ENCODE results near the gene METAP1D. TPM values are rescaled to one million over a fixed set of nuclear protein-coding genes. Genes with fewer than 3 reads are reported as not detected.

The METAP1D gene
- total RNA-seq, 1 experiment from 2014 or later = 10.4 TPM

DNA sequence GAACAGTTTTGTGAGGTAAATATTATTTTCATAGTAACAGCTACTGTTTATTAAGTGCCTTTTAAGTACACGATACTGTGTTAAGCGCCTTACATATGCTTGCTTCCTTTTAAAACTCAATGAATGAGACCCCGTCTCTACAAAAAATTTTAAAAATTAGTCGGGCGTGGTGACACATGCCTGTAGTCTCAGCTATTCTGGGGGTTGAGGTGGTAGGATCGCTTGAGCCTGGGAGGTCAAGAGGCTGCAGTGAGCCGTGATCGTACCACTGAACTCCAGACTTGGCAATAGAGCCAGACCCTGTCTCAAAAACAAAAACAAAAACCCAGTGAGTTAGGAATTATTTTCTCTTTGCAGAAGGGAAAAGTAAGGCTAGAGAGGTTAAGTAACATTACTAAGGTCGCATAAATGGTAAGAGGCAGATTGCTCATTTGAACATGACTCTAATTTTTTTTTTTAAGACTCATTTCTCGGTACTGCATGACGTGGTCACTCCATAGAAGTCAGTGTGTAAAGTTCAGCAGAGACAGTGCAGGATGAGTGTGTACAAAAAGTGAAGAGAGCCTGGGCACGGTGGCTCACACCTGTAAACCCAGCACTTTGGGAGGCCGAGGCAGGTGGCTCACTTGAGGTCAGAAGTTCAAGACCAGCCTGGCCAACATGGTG is 1.1 kb downstream of the METAP1D start:
- TF ChIP-seq, protein P1, sequence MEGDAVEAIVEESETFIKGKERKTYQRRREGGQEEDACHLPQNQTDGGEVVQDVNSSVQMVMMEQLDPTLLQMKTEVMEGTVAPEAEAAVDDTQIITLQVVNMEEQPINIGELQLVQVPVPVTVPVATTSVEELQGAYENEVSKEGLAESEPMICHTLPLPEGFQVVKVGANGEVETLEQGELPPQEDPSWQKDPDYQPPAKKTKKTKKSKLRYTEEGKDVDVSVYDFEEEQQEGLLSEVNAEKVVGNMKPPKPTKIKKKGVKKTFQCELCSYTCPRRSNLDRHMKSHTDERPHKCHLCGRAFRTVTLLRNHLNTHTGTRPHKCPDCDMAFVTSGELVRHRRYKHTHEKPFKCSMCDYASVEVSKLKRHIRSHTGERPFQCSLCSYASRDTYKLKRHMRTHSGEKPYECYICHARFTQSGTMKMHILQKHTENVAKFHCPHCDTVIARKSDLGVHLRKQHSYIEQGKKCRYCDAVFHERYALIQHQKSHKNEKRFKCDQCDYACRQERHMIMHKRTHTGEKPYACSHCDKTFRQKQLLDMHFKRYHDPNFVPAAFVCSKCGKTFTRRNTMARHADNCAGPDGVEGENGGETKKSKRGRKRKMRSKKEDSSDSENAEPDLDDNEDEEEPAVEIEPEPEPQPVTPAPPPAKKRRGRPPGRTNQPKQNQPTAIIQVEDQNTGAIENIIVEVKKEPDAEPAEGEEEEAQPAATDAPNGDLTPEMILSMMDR (IDR thresholded peaks at IDR 0.05; ENCODE audit: insufficient read depth in 1 of 2, low read depth in 1 of 2, low read length in 1 of 2, severe bottlenecking in 1 of 2, unreplicated experiment in 1 of 2) = no peak
- H3K4me1 Mint-ChIP-seq (ENCODE audit: low read depth, unreplicated experiment) = peaks cover 10% of the 10 kb centered on the region
- no peaks in the 10 kb centered on the region for H3K27me3 ChIP-seq (replicated peaks; ENCODE audit: control insufficient read depth, insufficient read depth, low read length)
- H3K27me3 Mint-ChIP-seq (ENCODE audit: insufficient read depth, unreplicated experiment) = no peaks in the 10 kb centered on the region
- H3K4me3 Mint-ChIP-seq (ENCODE audit: unreplicated experiment) = peak overlapping the region; percentile 99
- H3K36me3 ChIP-seq (ENCODE audit: control insufficient read depth, insufficient read depth, low read length) = no peaks in the 10 kb centered on the region
- intact Hi-C loops (cut with micrococcal nuclease; ENCODE audit: unreplicated experiment) = loop anchor here (10.0 kb wide), 1 partner anchor 84 kb away; the partner anchor contains the start of gene DLX1
- no peaks in the 10 kb centered on the region for H3K9me3 Mint-ChIP-seq (ENCODE audit: unreplicated experiment)
- DNase-seq = peak in 1 of 2 experiments; percentile 7
- H3K4me1 ChIP-seq = peaks cover 5% of the 10 kb centered on the region; the same call in 1 of the 2 replicates
- peaks cover 7% of the 10 kb centered on the region for H3K36me3 Mint-ChIP-seq (ENCODE audit: insufficient read depth, unreplicated experiment)
- peak overlapping the region; percentile 99 for H3K27ac Mint-ChIP-seq (ENCODE audit: unreplicated experiment)
- H3K9me3 ChIP-seq = no peaks in the 10 kb centered on the region
- ChIA-PET POLR2A (interaction anchor here (0.7 kb wide), 1 partner anchor 1199 kb away, joined by 3 read pairs; no protein-coding TSS in a partner anchor), CTCF (interaction anchor here (0.6 kb wide), 1 partner anchor 46 kb away, joined by 4 read pairs; no protein-coding TSS in a partner anchor)
- H3K4me3 ChIP-seq (ENCODE audit: low read depth, low read length) = peak overlapping the region; percentile 55
- no TSS peak for BruUV-seq (replicated peaks)

DNA sequence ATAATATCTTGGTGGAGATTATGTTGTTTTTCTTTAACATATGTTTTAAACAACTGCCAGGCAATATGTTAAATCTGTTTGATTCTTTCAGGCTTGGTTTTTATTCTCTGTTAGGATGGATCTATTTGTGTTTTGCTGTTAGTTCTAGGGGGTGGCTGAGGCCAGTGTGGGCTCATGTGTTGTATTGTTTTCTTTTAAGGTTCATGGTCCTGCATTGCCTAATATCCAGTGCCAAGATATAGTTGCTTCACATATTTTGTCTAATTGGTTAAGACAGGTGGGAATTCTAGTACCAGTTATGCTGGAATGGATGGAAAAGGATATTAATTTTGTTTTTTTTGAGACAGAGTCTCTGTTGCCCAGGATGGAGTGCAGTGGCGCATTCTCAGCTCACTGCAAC is 7.6 kb downstream of the METAP1D start:
- DNase-seq = no peak
- Mint-ChIP-seq H3K36me3 (ENCODE audit: insufficient read depth, unreplicated experiment) (no peaks in the 10 kb centered on the region), H3K27ac (ENCODE audit: unreplicated experiment) (no peak overlapping the region), H3K27me3 (ENCODE audit: insufficient read depth, unreplicated experiment) (no peaks in the 10 kb centered on the region), H3K9me3 (ENCODE audit: unreplicated experiment) (no peaks in the 10 kb centered on the region), H3K4me1 (ENCODE audit: low read depth, unreplicated experiment) (no peaks in the 10 kb centered on the region), H3K4me3 (ENCODE audit: unreplicated experiment) (no peak overlapping the region)
- ChIA-PET POLR2A (no interaction called here), CTCF (no interaction called here)
- no peaks in the 10 kb centered on the region for H3K36me3 ChIP-seq (ENCODE audit: control insufficient read depth, insufficient read depth, low read length)
- H3K9me3 ChIP-seq = no peaks in the 10 kb centered on the region
- no TSS peak for BruUV-seq (replicated peaks)
- H3K4me3 ChIP-seq (ENCODE audit: low read depth, low read length) = no peak overlapping the region
- no peaks in the 10 kb centered on the region for H3K4me1 ChIP-seq
- TF ChIP-seq, protein P1 (IDR thresholded peaks at IDR 0.05; ENCODE audit: insufficient read depth in 1 of 2, low read depth in 1 of 2, low read length in 1 of 2, severe bottlenecking in 1 of 2, unreplicated experiment in 1 of 2) = no peak
- no peaks in the 10 kb centered on the region for H3K27me3 ChIP-seq (replicated peaks; ENCODE audit: control insufficient read depth, insufficient read depth, low read length)
- intact Hi-C loops (cut with micrococcal nuclease; ENCODE audit: unreplicated experiment) = loop anchor here (10.0 kb wide), 1 partner anchor 77 kb away; the partner anchor contains the start of gene DLX1

DNA sequence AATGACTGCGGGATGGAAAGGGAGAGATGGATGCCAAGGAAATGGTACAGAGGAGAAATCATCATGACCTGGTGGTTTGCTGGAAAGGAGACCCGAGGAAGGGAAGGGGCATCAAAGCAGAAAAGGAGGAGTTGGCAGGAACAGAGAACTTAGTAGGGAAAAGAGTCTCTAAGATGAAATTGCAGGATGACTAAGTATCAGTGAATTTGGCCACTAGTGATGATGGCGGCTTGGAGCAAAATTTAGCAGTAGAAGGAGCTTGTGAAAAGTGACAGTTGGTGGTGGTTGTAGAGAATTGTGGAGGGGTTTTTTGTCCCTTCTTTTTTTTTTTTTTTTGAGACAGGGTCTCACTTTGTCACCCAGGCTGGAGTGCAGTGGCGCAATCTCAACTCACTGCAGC is 10.1 kb downstream of the METAP1D start:
- no peaks in the 10 kb centered on the region for H3K9me3 Mint-ChIP-seq (ENCODE audit: unreplicated experiment)
- Histone ChIP-seq H3K27me3 (replicated peaks; ENCODE audit: control insufficient read depth, insufficient read depth, low read length) (no peaks in the 10 kb centered on the region), H3K4me3 (ENCODE audit: low read depth, low read length) (no peak overlapping the region), H3K36me3 (ENCODE audit: control insufficient read depth, insufficient read depth, low read length) (no peaks in the 10 kb centered on the region), H3K9me3 (no peaks in the 10 kb centered on the region), H3K4me1 (no peaks in the 10 kb centered on the region)
- H3K36me3 Mint-ChIP-seq (ENCODE audit: insufficient read depth, unreplicated experiment) = no peaks in the 10 kb centered on the region
- intact Hi-C loops (cut with micrococcal nuclease; ENCODE audit: unreplicated experiment) = loop anchor here (10.0 kb wide), 1 partner anchor 75 kb away; the partner anchor contains the start of gene DLX1
- ChIA-PET CTCF (no interaction called here), POLR2A (no interaction called here)
- TF ChIP-seq, protein P1 (IDR thresholded peaks at IDR 0.05; ENCODE audit: insufficient read depth in 1 of 2, low read depth in 1 of 2, low read length in 1 of 2, severe bottlenecking in 1 of 2, unreplicated experiment in 1 of 2) = no peak
- DNase-seq = no peak
- H3K4me3 Mint-ChIP-seq (ENCODE audit: unreplicated experiment) = no peak overlapping the region
- BruUV-seq (replicated peaks) = no TSS peak
- H3K27ac Mint-ChIP-seq (ENCODE audit: unreplicated experiment) = no peak overlapping the region
- H3K27me3 Mint-ChIP-seq (ENCODE audit: insufficient read depth, unreplicated experiment) = no peaks in the 10 kb centered on the region
- no peaks in the 10 kb centered on the region for H3K4me1 Mint-ChIP-seq (ENCODE audit: low read depth, unreplicated experiment)
